NCI-H524 (cell line): Measurements from ENCODE around the gene TRIM64C.
"Not testable (repeated sequence)": the region's sequence is repeated elsewhere in the genome, so short reads cannot be mapped to it uniquely, and the experiment has no call there.

Experiments
- DNase-seq, 2 experiments: peaks; one replicate each; lab custom pipeline; 2025; lab: John Stamatoyannopoulos, UW

The TRIM64C gene, protein sequence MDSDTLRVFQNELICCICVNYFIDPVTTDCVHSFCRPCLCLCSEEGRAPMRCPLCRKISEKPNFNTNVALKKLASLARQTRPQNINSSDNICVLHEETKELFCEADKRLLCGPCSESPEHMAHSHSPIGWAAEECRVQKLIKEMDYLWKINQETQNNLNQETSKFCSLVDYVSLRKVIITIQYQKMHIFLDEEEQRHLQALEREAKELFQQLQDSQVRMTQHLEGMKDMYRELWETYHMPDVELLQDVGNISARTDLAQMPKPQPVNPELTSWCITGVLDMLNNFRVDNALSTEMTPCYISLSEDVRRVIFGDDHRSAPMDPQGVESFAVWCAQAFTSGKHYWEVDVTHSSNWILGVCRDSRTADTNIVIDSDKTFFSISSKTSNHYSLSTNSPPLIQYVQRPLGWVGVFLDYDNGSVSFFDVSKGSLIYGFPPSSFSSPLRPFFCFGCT

GRCh38 chr11:49059012-49059411 lies at the start of gene TRIM64C:
TSS of gene TRIM64C (minus strand) at chr11:49059112. CDS start at chr11:49059112, 0 bp downstream.
- not testable (repeated sequence) for DNase-seq

DNA sequence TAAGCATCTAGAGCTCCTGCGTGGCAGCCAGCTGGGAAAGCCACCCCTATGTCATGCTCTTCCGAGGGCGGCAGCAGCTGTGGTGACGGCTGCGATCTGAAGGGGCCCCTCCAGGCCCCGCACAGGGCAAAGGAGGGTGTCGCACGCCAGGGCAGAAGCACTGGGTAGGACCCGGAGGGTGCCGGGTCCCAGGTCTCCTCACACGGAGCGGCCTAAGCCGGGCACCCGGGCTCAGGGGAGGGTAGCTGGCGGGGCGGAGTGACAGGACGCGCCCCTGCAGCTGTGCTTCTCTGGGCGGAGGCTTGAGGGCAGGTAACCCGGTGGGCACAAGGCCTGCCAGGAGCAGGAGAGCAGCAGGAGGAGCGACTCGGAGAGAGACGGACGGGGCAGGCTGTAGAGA lies 43.4 kb upstream of the TRIM64C start:
- DNase-seq, result not testable (repeated sequence)

GRCh38 chr11:49069897-49070296 lies 11.0 kb upstream of the TRIM64C start:
- DNase-seq, result not testable (repeated sequence)

- not testable (repeated sequence) for DNase-seq
Observed at GRCh38 chr11:49049821-49050220, 9.1 kb downstream of the TRIM64C start.

DNA sequence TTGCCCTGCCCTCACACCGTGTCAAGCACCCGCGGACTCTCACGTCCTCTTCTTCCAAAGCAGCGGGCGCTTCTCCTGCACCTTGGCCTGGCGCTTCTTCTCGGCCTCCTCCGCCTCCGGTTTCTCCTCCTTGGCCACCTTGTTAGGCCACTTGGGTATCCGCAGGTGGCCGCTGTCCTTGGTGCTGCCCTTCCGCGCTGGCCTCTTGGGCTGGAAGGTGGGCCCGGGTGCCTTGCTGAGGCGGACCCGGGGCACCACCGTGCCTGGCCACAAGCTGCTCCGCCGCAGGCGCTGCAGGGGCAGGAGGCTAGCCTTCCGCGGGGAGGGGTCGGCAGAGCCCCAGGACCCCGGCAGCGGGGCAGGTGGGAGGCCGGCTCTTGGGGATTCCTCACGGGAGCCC lies 10.7 kb downstream of the TRIM64C start:
- not testable (repeated sequence) for DNase-seq

DNA sequence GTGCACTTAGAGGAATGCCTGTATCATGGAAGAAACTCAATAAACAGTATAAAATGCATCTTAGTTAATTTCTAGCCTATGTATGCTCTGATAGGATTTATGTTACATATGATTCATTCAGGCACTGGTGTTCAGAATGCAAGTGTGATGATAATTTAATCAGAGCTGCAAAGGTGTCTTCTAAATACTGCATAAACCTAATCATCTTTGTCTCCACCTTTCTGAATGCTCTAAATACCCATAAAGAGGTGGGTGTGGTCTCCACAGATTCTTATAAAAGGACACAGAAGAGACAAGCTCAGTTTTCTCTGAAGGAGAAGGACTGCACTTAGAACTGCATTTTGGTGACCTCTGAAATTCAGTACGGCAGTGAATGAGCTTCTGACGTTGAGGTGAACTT lies 30.4 kb downstream of the TRIM64C start, which contains the start of gene TRIM49B:
Gene TRIM49B, plus strand, starts transcription at position 301 of the 400 bp plus-strand sequence. CDS start 2,777 bp downstream, outside the sequence.
- not testable (repeated sequence) for DNase-seq
